DND-41 (cell line): Measurements from ENCODE around the gene PIK3R6.

Experiments used
- ATAC-seq: fragments of 200-7000 bp; cut with Tn5 transposase; 3 replicates; pipeline ENCODE4 v1.9.1; 2021; ENCODE audit warnings: low read depth; ENCODE audit not compliant: insufficient read depth
- DNase-seq: peaks from one replicate; pipeline ENCODE4 v3.0.0-alpha.2; 2020
- H2AFZ ChIP-seq: 2 replicates; pipeline ENCODE4 v1.6.0; 2012; ENCODE audit warnings: low read depth, low read length
- H3K27ac ChIP-seq: 2 replicates; pipeline ENCODE4 v1.5.1; 2012; ENCODE audit warnings: low read length, inconsistent platforms
- H3K27me3 ChIP-seq: fragments of 200-600 bp; sonication (generic); 2 replicates; pipeline ENCODE4 v1.6.0; 2012; ENCODE audit warnings: low read length, mild to moderate bottlenecking, inconsistent platforms; ENCODE audit not compliant: insufficient read depth, poor library complexity
- H3K36me3 ChIP-seq: 2 replicates; pipeline ENCODE4 v1.5.1; 2012; ENCODE audit warnings: low read length, inconsistent platforms; ENCODE audit not compliant: insufficient read depth
- H3K4me1 ChIP-seq: 2 replicates; pipeline ENCODE4 v1.5.1; 2012; ENCODE audit warnings: mild to moderate bottlenecking, low read length; ENCODE audit not compliant: insufficient read depth
- H3K4me2 ChIP-seq: 2 replicates; pipeline ENCODE4 v1.6.0; 2012; ENCODE audit warnings: mild to moderate bottlenecking, moderate library complexity, low read length, inconsistent platforms; ENCODE audit not compliant: insufficient read depth
- H3K4me3 ChIP-seq, 2 experiments: fragments of 200-600 bp in 1 of 2; shearing (Covaris generic) in 1 of 2; 2 replicates each; pipeline ENCODE4 v1.5.1; 2012 to 2016; ENCODE audit warnings: inconsistent platforms in 2 of 2, low read length in 2 of 2, mild to moderate bottlenecking in 2 of 2, low read depth in 1 of 2, moderate library complexity in 1 of 2
- H3K79me2 ChIP-seq: 2 replicates; pipeline ENCODE4 v1.6.0; 2012; ENCODE audit warnings: low read length, inconsistent platforms; ENCODE audit not compliant: insufficient read depth
- H3K9ac ChIP-seq: 2 replicates; pipeline ENCODE4 v1.6.0; 2012; ENCODE audit warnings: low read depth, mild to moderate bottlenecking, inconsistent platforms, low read length, moderate library complexity
- H3K9me3 ChIP-seq: 2 replicates; pipeline ENCODE4 v1.5.1; 2012; ENCODE audit warnings: low read length, moderate library complexity, mild to moderate bottlenecking, inconsistent platforms; ENCODE audit not compliant: insufficient read depth, severe bottlenecking
- H4K20me1 ChIP-seq: 2 replicates; pipeline ENCODE4 v1.6.0; 2012; ENCODE audit warnings: low read length; ENCODE audit not compliant: insufficient read depth
- CTCF ChIP-seq: IDR thresholded peaks from 2 replicates; pipeline ENCODE4 v1.5.1; 2012; ENCODE audit warnings: borderline replicate concordance, low read length, moderate library complexity, mild to moderate bottlenecking; ENCODE audit not compliant: poor library complexity, severe bottlenecking; ENCODE audit errors: extremely low read depth
- EZH2 ChIP-seq: IDR thresholded peaks from 3 replicates; pipeline ENCODE4 v1.6.1; 2012; ENCODE audit warnings: borderline replicate concordance, low read depth, mild to moderate bottlenecking, moderate library complexity, low read length, inconsistent platforms; ENCODE audit not compliant: severe bottlenecking

PIK3R6 gene

GRCh38 chr17:8847891-8848290, 19.6 kb downstream of the PIK3R6 start:
- TF ChIP-seq CTCF: no peak
- TF ChIP-seq EZH2: no peak
- H3K36me3 ChIP-seq: peaks cover 55% of the 10 kb centered on the region
- H3K9me3 ChIP-seq: no peaks in the 10 kb centered on the region
- H4K20me1 ChIP-seq: no peaks in the 10 kb centered on the region; the same call in 1 of the 2 replicates
- H3K4me2 ChIP-seq: no peak overlapping the region
- no peak overlapping the region for H3K9ac ChIP-seq
- H3K4me1 ChIP-seq: peaks cover 19% of the 10 kb centered on the region
- H3K4me3 ChIP-seq: no peak overlapping the region
- H3K79me2 ChIP-seq: peaks cover 11% of the 10 kb centered on the region
- ATAC-seq (no peak), DNase-seq (no peak)
- no peaks in the 10 kb centered on the region for H3K27me3 ChIP-seq
- no peak overlapping the region for H3K27ac ChIP-seq
- H2AFZ ChIP-seq: no peak overlapping the region

- peak; percentile 69 for ATAC-seq
- no peak overlapping the region for H2AFZ ChIP-seq
Measured at GRCh38 chr17:8846768-8847211, 20.7 kb downstream of the PIK3R6 start.

GRCh38 chr17:8844229-8845218, 22.9 kb downstream of the PIK3R6 start:
- no peak for TF ChIP-seq EZH2
- no peak for TF ChIP-seq CTCF
- Histone ChIP-seq H3K9me3 (no peaks in the 10 kb centered on the region), H4K20me1 (no peaks in the 10 kb centered on the region; the same call in 1 of the 2 replicates), H3K36me3 (peaks cover 57% of the 10 kb centered on the region), H3K27me3 (no peaks in the 10 kb centered on the region), H3K4me1 (peaks cover 30% of the 10 kb centered on the region), H3K79me2 (no peaks in the 10 kb centered on the region; the same call in 1 of the 2 replicates), H3K27ac (peak overlapping the region; percentile 72), H2AFZ (no peak overlapping the region), H3K4me3 (no peak overlapping the region), H3K4me2 (no peak overlapping the region), H3K9ac (peak overlapping the region; percentile 17; the same call in 1 of the 2 replicates)
- DNase-seq (no peak), ATAC-seq (no peak)

More at GRCh38 chr17:8846768-8847211, 20.7 kb downstream of the PIK3R6 start:
- Histone ChIP-seq H3K27ac (no peak overlapping the region), H4K20me1 (no peaks in the 10 kb centered on the region; the same call in 1 of the 2 replicates), H3K79me2 (peaks cover 5% of the 10 kb centered on the region), H3K4me2 (no peak overlapping the region), H3K4me1 (peaks cover 30% of the 10 kb centered on the region), H3K9ac (no peak overlapping the region), H3K36me3 (peaks cover 59% of the 10 kb centered on the region), H3K4me3 (no peak overlapping the region), H3K9me3 (no peaks in the 10 kb centered on the region), H3K27me3 (no peaks in the 10 kb centered on the region)
- TF ChIP-seq EZH2 (no peak), CTCF (no peak)
- no peak for DNase-seq
